ENCODE results near the gene CELF2.

CELF2 gene

GRCh38 chr10:11134411-11134810, 116.7 kb downstream of the CELF2 start:
- no peak for DNase-seq (ENCODE audit: low read depth)

DNA sequence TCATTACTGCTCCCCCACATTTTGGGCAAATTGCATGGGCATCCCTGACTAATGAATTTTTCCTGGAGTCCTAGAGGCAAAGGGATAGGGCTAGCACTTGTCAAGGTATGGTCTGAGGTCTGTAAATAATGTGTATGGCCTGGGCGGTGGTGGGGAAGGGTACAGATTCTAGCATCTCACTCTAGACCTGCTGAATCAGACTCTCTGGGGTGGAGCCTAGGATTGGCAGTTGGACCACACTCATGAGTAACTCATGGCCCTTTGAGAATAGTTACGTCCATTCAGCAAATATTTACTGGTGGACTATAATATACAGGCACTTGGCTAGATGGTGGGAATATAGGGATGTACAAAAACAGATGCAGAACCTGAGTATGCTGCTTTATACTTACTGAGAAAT, 118.0 kb downstream of the CELF2 start:
- no peak for DNase-seq (ENCODE audit: low read depth)

DNA sequence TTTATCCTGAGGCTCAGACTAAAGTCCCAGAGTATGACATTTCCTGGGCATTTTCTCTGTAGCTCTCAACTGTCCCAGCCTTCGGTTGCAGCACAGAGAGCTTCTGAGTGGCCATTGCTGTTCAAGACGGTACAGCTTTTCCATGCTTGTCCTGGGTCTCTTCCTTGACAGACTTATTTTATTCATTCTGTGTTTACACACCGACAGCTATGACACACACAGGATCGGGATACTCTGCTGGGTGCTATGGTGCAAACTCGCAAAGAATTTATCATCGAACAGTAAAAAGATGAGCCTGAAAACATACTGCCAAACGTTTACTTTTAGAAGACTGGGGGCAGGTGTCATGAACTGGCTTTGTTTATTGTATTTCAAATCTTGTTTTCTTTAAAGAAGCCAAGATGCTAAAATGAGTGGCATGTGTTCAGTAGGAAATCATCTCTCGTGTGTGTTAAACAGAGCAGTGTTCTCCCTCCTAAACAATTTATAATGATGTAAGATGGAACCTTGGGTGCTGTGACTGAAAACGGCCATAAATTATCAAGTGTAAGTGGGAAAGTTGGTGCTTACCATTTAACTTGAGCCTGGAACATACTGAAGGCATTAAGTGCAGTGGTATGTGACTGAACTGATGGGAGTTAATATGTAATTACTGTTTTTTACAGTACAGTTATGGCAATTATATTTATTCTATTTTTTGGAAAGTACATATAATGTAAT, 120.8 kb downstream of the CELF2 start:
- DNase-seq (ENCODE audit: low read depth), result no peak

DNA sequence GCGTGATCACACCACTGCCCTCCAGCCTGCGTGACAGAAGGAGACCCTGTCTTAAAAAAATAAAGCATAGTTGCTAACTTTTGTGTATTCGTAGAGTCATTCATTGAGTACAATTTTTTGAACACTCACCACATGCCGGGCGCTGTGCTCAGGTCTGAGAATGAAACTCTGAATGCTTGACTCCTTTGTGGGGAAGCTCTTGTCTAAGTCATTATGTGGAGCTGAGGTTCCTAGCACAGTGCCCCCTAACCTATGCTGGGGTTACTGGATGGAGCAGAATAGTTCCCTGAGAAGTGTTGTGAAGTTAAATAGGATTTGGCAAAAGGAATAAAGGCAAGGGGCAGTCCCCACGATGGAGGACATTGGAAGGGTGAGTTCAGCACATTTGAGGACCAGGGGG, 123.3 kb downstream of the CELF2 start:
- DNase-seq (ENCODE audit: low read depth), result no peak

- no peak for DNase-seq (ENCODE audit: low read depth)
Observed at GRCh38 chr10:11141571-11142091, 124.0 kb downstream of the CELF2 start.

- DNase-seq (ENCODE audit: low read depth), result no peak
Observed at GRCh38 chr10:11142777-11143176, 125.1 kb downstream of the CELF2 start.

- no peak for DNase-seq (ENCODE audit: low read depth)
Observed at GRCh38 chr10:11143242-11143641, 125.6 kb downstream of the CELF2 start.

- no peak for DNase-seq (ENCODE audit: low read depth)
Observed at GRCh38 chr10:11144626-11145494, 127.2 kb downstream of the CELF2 start.

DNA sequence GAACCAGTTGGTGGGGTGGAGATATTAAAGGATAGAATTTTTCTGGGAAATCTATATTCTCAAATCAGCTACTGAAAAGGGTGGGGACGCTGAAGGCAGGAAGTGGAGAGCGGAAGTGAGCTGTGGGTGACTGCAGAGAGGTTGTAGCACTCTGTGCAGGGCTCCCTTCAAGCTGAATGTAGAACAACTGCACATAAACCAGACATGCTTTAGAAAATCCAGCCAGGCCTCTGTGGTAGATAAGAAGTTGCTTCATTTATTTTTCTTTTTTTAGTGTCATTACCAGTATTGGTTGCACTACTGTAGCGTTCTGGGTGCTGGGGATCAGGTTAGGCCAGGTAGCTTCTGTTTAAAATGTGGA, 127.8 kb downstream of the CELF2 start:
- DNase-seq (ENCODE audit: low read depth), result no peak

DNA sequence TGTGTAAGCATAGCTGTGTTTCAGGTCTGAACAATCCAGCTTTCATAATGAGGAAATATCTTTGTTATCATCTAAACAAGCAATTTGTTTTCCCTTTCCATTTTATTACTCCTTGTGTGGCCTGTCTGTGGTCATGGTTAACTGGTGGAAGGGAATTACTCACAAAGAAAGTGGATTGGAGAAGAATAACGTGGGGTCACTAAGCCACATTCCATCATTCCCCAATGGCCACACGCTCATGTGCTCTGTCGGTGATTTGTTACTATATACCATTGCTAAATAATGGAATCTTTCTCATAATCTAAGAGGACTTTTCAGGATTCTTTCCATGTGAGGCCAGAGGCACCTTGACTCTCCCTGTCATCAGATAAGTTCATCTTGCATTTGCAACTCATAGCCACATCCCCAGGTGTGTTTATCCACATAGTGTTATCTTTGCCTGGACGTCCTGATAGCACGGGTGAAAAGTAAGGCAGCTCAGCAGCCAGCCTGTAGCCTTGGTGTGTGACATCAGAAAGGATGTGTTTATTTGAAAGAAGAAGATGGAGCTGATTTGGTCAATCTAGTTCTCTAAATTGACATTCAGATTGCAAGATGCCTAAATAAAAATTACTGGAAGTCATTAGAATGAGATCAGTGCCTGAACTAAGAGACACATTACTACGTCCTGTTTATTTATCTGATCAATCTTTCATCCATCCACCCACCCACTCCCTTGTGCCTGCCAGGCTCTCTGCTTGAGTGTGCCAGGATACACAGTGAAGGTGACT, 128.9 kb downstream of the CELF2 start:
- DNase-seq (ENCODE audit: low read depth), result no peak

- DNase-seq (ENCODE audit: low read depth), result no peak
Observed at GRCh38 chr10:11147722-11148121, 130.1 kb downstream of the CELF2 start.

DNA sequence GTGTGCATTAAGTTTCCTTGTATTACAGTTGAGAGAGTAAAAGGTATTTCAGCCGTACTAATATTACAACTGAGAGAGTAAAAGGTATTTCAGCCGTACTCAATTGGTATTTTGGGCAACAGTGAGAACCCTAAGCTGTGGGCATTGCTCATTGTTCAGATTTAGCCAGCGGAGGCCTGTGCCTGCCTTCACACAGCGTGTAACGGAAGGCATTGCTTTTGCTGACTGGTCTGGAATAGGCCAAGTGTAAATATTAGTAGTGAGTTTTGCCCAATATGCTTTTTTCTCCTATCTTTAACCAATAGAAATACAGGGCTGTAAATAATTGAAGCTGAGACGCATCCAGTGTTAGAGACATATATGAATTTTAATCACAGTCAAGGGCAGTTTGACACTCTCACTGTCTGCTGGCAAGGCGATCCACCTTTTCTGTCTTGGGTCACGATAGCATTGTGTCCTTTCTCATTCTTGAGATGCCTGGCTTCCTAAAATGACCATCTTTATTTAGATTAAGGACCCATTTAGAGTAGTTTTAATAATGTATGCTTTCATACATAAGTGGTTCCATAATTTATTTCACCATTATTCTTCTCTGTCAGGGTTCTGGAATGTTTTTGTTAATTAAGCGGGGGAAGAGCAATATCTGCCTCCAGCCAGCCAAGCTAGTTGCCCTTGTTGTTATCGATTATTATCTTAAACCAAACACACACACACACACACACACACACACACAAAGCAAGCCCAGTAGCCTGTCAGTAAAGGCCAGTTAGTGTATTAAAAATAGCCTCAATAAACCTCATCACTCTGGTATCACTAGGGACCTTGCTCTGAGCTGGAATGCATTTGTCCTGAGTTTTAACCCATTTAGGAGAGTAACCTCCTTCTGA, 130.7 kb downstream of the CELF2 start:
- DNase-seq (ENCODE audit: low read depth), result no peak

- no peak for DNase-seq (ENCODE audit: low read depth)
Observed at GRCh38 chr10:11149807-11150141, 132.1 kb downstream of the CELF2 start.

GRCh38 chr10:11150231-11150731, 132.6 kb downstream of the CELF2 start:
- DNase-seq (ENCODE audit: low read depth), result no peak

DNA sequence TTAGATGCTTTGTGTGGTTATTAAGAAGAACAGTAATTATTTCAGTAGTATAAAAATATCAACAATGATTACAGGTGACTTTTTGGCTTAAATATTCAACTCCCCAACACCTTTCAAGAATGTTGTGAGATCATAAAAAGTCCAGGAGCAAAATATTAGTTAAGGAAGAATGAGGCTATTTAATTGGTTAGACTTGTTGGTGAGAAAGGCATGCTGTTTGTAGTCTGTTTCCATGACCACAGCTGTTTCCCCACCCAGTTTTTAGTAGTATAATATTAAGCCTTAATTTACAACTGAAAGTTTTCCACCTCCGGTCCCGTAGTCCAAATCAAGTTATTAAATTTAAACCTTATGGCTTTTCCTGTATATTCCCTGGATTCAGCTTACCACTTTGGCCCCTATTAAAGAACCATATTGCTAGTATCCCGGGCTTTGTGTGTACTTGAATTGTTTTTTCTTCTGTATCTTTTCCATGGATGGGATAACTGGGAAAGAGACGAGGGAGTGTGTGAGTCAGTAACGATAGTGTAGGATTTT, 133.3 kb downstream of the CELF2 start:
- DNase-seq (ENCODE audit: low read depth), result no peak

DNA sequence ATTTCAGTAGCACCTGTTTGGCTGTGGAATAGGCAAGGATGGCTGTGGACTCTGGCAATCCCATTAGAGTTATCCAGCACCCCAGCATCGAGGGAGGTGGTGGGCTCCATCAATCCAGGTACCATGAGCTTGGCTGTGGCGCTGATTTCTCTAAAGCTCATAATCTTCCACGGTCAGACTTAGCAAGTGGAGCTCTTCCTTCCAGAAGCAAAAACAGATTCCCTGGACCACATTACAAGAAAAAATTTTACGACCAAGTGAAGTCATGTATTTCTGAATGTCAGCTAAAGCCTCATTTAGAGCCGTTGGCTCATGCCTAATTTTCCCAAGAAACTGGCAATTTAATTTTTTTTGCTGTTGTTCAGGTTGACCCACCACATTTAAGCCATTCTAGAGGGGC, 135.1 kb downstream of the CELF2 start:
- no peak for DNase-seq (ENCODE audit: low read depth)

GRCh38 chr10:11153245-11153644, 135.6 kb downstream of the CELF2 start:
- no peak for DNase-seq (ENCODE audit: low read depth)

DNA sequence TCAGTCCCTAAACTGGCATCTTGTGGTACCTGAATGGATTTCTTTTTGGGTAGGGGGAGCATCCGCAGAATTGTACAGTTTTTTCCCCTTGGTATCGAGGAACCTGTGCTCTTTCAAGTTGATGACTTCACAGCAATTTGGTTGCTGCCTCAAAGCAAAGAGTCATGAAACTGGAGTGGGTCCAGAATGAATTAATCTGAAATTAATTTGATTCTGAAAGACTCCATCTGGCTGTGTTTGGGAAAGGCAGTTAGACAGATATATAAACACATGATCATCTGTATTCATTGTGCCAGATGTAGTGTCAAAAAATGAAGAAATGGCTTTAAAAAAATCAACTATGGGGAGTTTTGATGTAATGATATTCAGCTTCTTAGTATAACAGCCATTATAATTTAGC, 136.1 kb downstream of the CELF2 start:
- no peak for DNase-seq (ENCODE audit: low read depth)

DNA sequence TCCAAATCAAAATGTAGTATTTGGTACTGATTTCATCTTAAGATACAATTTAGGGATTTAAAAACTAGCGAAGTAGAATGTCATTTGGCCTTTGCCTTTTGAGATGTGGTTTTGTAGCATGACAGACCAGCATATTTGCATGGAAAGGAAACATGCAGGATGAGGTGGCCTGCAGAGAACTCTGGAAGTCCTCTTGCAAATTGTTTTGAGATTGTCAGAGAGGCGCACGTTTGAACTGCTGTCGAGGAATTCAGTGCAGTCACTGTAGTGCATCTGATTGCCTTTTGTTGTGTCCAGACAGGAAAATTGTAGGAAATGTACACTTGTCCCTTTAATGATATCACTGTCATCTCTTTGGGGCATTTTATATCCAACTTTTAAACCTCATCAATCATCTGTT, 136.7 kb downstream of the CELF2 start:
- no peak for DNase-seq (ENCODE audit: low read depth)

- DNase-seq (ENCODE audit: low read depth), result no peak
Observed at GRCh38 chr10:11154849-11155498, 137.3 kb downstream of the CELF2 start.

DNA sequence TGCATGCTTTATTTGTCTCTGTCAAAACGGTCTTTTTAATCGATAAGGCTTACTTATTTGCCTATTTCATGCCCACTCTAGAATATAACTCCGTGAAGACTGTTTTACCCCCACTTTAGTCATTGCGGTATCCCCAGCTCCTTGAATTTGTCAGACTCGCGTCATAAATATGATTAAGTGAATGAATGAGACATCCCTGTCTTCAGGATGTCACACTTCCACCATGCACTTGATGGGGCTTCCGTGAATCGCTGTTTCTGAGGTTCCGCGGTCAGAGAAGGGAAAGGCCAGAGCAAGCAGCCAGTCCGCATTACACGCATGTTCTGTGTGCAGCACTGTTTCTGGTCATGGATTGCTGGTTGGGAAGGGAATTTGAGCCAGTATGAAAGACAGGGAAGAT, 138.8 kb downstream of the CELF2 start:
- no peak for DNase-seq (ENCODE audit: low read depth)

Measured in stimulated activated CD8-positive, alpha-beta memory T cell treated with anti-CD3 and anti-CD28 coated beads, Interleukin-15, amount 100 ng/mL, for 1 hour (primary cell).